Measurements from ENCODE around the gene FBN2. TPM values are rescaled to one million over a fixed set of nuclear protein-coding genes. Genes with fewer than 3 reads are reported as not detected.
A peak's percentile ranks its signal among the peaks of the same experiment; 100 is the strongest.

The FBN2 gene
- total RNA-seq, 1 experiment from 2014 or later = 43.8 TPM

- DNase-seq = no peak
- H3K27ac ChIP-seq = no peak overlapping the region
- H3K9me3 ChIP-seq (replicated peaks) = no peaks in the 10 kb centered on the region
- H3K36me3 ChIP-seq = no peaks in the 10 kb centered on the region
- no peak overlapping the region for H3K4me3 ChIP-seq
- H3K27me3 ChIP-seq = no peaks in the 10 kb centered on the region
- H3K4me1 ChIP-seq = peaks cover 11% of the 10 kb centered on the region
Observed at GRCh38 chr5:128220841-128221240, 317.2 kb downstream of the FBN2 start.

GRCh38 chr5:128216860-128217531 lies 321.0 kb downstream of the FBN2 start:
- Histone ChIP-seq H3K27ac (no peak overlapping the region), H3K27me3 (no peaks in the 10 kb centered on the region), H3K9me3 (replicated peaks) (no peaks in the 10 kb centered on the region)

GRCh38 chr5:128216285-128216684 lies 321.8 kb downstream of the FBN2 start:
- Histone ChIP-seq H3K4me1 (peaks cover 2% of the 10 kb centered on the region; the same call in 1 of the 2 replicates), H3K4me3 (no peak overlapping the region), H3K27ac (no peak overlapping the region), H3K36me3 (no peaks in the 10 kb centered on the region), H3K9me3 (replicated peaks) (no peaks in the 10 kb centered on the region), H3K27me3 (no peaks in the 10 kb centered on the region)
- DNase-seq = no peak

More at GRCh38 chr5:128216860-128217531, 321.0 kb downstream of the FBN2 start:
- Histone ChIP-seq H3K4me3 (no peak overlapping the region), H3K4me1 (peaks cover 2% of the 10 kb centered on the region; the same call in 1 of the 2 replicates), H3K36me3 (no peaks in the 10 kb centered on the region)
- no peak for DNase-seq

- no peak for DNase-seq
- H3K4me1 ChIP-seq = peaks cover 2% of the 10 kb centered on the region; the same call in 1 of the 2 replicates
- no peaks in the 10 kb centered on the region for H3K36me3 ChIP-seq
- no peaks in the 10 kb centered on the region for H3K27me3 ChIP-seq
- H3K27ac ChIP-seq = no peak overlapping the region
- H3K9me3 ChIP-seq (replicated peaks) = no peaks in the 10 kb centered on the region
- no peak overlapping the region for H3K4me3 ChIP-seq
Observed at GRCh38 chr5:128213833-128214232, 324.2 kb downstream of the FBN2 start.

- Histone ChIP-seq H3K27ac (no peak overlapping the region), H3K27me3 (no peaks in the 10 kb centered on the region), H3K4me3 (no peak overlapping the region), H3K9me3 (replicated peaks) (no peaks in the 10 kb centered on the region), H3K4me1 (peaks cover 2% of the 10 kb centered on the region; the same call in 1 of the 2 replicates), H3K36me3 (no peaks in the 10 kb centered on the region)
- peak; percentile 56 to 75 for DNase-seq
Observed at GRCh38 chr5:128213340-128213739, 324.7 kb downstream of the FBN2 start.

- no peak overlapping the region for H3K27ac ChIP-seq
- no peaks in the 10 kb centered on the region for H3K36me3 ChIP-seq
Observed at GRCh38 chr5:128212191-128212806, 325.7 kb downstream of the FBN2 start.

GRCh38 chr5:128208436-128208835 lies 329.6 kb downstream of the FBN2 start:
- Histone ChIP-seq H3K4me1 (peaks cover 2% of the 10 kb centered on the region; the same call in 1 of the 2 replicates), H3K9me3 (replicated peaks) (no peaks in the 10 kb centered on the region), H3K4me3 (no peak overlapping the region), H3K27me3 (no peaks in the 10 kb centered on the region), H3K36me3 (no peaks in the 10 kb centered on the region), H3K27ac (no peak overlapping the region)
- no peak for DNase-seq

More at GRCh38 chr5:128212191-128212806, 325.7 kb downstream of the FBN2 start:
- DNase-seq = no peak
- no peaks in the 10 kb centered on the region for H3K27me3 ChIP-seq
- peaks cover 2% of the 10 kb centered on the region; the same call in 1 of the 2 replicates for H3K4me1 ChIP-seq
- H3K4me3 ChIP-seq = no peak overlapping the region
- H3K9me3 ChIP-seq (replicated peaks) = no peaks in the 10 kb centered on the region
